IPS-18c (cell line): ENCODE data around the gene SPATS2.
"Not testable (repeated sequence)": the region's sequence is repeated elsewhere in the genome, so short reads cannot be mapped to it uniquely, and the experiment has no call there.

Experiments
- H3K4me3 ChIP-seq: 2 replicates; pipeline ENCODE4 v1.7.0; 2013; ENCODE audit warnings: low read depth, mild to moderate bottlenecking, low read length, moderate library complexity; ENCODE audit not compliant: insufficient read depth
- H3K9me3 ChIP-seq: one replicate; pipeline ENCODE4 v1.6.1; 2013; ENCODE audit warnings: mild to moderate bottlenecking, low read length, moderate library complexity; ENCODE audit not compliant: control insufficient read depth, insufficient read depth

Gene SPATS2

DNA sequence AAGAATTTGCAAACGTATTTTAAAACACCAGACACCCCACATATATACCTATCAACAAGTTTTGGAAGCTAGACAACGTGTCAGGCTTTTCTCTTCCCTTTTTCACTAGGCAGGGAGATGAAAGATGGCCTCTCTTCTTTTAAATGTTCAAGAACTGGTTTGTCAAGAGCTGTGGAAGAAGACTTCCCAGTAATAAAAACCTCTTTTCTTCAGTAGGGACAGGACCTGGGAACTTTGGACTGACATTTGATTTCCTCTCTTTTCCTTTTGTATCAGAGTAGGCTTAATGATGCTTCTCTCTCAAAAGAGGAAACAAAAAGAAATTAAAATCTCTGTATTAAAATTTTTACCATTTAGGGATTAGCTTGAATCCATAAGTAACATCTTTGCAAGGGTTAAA is 49.6 kb downstream of the SPATS2 start:
- H3K9me3 ChIP-seq = no peaks in the 10 kb centered on the region
- no peak overlapping the region for H3K4me3 ChIP-seq

DNA sequence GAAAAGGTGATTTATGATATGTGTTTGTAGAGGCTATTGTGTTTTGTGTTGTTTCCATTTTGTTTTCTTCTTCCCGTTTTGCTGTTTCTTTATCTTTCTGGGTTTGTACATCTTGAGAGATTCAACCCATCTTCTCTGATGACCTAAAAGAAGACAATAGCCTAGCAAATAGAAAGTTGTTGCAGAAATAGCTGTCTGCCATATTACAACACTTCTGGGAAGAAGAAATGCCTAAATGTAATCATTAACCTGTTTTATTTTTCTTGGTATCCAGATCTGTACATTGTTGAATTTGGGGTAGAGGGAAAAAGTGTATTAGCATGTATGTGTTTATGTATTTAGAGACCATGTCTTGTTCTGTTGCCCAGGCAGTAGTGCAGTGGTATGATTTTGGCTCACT is 50.3 kb downstream of the SPATS2 start:
- no peaks in the 10 kb centered on the region for H3K9me3 ChIP-seq
- no peak overlapping the region for H3K4me3 ChIP-seq

GRCh38 chr12:49420556-49420955 is 53.3 kb downstream of the SPATS2 start:
- no peak overlapping the region for H3K4me3 ChIP-seq
- H3K9me3 ChIP-seq = no peaks in the 10 kb centered on the region

DNA sequence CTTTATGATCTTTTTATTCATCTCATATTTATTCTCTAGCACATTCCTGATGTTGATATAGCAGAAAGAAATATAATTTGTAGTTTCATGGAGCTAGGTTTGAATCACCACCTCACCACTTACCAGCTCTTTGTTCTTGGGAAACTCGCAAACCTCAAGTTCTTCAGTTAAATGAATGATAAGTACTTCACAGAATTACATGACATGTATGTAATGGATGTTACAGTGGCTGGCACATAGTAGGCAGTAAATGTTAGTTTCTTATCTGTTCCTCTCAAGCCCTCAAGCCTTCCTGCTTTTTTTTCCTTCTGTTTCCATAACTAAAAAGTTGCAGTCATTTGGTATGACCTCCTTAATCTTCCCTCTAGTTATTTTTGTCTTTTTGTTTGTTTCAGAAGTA is 54.9 kb downstream of the SPATS2 start:
- Histone ChIP-seq H3K9me3 (no peaks in the 10 kb centered on the region), H3K4me3 (no peak overlapping the region)

DNA sequence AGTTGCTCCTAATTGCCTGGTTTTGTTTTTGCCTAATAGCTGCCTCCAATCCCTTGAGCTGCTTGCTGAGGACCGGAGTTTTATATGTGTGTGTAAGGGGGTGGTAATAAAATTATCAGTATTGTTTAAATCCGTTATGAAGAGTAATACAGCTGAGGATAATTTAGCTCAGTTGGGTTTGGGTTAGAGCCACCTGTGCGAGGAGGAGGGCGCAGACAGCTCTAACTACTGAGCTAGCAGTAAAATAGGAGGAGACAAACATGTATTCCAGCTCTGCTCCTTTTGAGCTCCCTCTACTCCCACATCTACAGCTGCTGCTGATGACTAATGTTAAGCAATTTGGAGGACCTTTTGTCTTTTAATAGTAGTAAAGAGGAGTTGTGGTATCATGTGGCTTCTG is 61.5 kb downstream of the SPATS2 start:
- H3K4me3 ChIP-seq = no peak overlapping the region
- H3K9me3 ChIP-seq = peaks cover 3% of the 10 kb centered on the region

- Histone ChIP-seq H3K4me3 (no peak overlapping the region), H3K9me3 (peaks cover 3% of the 10 kb centered on the region)
Measured at GRCh38 chr12:49432616-49433015, 65.4 kb downstream of the SPATS2 start.

- not testable (repeated sequence) for H3K4me3 ChIP-seq, H3K9me3 ChIP-seq
Measured at GRCh38 chr12:49436799-49437198, 69.5 kb downstream of the SPATS2 start.

DNA sequence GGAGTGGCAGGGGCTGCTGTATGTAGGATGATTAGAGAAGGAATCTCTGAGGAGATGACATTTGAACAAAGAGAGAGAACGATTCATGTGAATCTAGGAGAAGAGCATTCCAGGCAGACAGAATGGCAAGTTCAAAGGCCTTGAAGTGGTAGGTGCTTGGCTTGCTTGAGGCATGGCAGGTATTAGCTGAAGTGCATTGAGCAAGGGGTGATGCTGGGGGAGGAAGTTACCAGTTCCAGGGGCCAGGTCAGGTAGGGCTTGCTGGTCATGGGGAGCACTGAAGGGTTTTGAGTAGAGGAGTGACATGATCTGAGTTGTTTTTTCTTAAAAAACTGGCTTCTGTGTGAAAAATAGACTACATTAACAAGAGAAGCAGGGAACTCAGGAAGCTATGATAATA is 71.8 kb downstream of the SPATS2 start:
- no peak overlapping the region for H3K4me3 ChIP-seq
- H3K9me3 ChIP-seq = no peaks in the 10 kb centered on the region

DNA sequence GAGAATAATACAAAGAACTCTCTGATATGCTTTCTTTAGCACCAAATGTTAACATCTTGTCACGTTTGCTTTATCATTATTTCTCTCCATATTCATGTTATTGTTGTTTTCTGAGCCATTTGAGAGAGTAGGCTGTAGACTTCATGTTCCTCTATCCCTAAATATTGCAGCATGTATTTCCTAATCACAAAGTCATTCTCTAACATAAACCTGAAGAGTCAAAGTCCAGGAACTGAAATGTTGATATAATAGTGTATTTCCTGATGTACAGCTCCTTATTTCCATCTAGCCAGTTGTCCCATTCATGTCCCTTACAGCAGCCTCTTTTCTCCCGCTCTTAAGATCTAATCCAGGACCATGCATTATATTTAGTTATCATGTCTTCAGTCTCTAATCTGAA is 72.8 kb downstream of the SPATS2 start:
- H3K4me3 ChIP-seq = no peak overlapping the region
- no peaks in the 10 kb centered on the region for H3K9me3 ChIP-seq

DNA sequence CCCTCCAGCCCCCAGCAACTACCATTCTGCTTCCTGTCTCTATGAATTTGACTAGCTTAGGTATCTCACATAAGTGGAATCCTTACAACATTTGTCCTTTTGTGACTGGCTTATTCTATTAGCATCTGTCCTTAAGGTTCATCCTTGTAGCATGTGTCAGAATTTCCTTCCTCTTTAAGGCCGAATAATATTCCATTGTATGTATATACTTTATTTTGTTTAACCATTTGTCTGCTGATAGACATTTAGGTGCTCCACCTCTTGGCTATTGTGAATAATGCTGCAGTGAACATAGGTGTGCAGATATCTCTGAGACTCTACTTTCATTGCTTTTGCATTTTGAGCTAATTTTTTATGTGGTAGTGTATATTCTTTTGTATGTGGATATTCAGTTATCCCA is 75.7 kb downstream of the SPATS2 start:
- no peak overlapping the region for H3K4me3 ChIP-seq
- H3K9me3 ChIP-seq = no peaks in the 10 kb centered on the region

DNA sequence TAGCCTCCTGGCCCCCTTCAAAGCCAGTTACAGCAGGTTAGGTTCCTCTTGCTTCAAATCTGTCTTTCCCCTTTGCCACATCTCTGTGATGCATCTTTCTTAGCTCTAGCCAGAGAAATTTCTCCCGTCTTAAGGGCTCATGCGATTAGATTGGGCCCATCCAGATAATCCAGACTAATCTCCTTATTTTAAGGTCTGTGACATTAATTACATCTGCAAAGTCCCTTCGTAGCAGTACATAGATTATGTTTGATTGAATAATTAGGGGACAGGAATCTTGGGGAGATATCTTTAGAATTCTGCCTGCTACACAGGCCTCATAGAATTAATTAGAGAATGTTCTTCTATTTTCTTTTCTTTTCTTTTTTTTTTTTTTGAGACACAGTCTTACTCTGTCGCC is 79.3 kb downstream of the SPATS2 start:
- Histone ChIP-seq H3K9me3 (no peaks in the 10 kb centered on the region), H3K4me3 (no peak overlapping the region)

DNA sequence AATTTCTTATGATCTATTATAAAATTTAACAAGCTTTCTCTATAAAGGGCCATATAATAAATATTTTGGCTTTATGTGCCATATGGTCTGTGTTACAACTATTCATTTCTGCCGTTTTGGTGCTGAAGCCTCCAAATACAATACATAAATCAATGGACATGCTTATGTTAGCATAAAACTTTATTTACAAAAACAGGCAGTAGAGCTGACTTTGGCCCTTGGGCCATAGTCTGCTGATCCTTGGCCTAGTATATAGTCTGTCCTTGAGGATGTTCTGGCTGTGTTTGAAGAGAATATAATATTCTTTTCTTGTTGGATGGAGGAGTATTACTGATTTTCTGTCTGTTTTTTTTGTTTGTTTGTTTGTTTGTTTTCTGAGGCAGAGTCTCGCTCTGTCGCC is 81.6 kb downstream of the SPATS2 start:
- H3K9me3 ChIP-seq = no peaks in the 10 kb centered on the region
- no peak overlapping the region for H3K4me3 ChIP-seq

- Histone ChIP-seq H3K9me3 (no peaks in the 10 kb centered on the region), H3K4me3 (no peak overlapping the region)
Measured at GRCh38 chr12:49451468-49452259, 84.4 kb downstream of the SPATS2 start.

DNA sequence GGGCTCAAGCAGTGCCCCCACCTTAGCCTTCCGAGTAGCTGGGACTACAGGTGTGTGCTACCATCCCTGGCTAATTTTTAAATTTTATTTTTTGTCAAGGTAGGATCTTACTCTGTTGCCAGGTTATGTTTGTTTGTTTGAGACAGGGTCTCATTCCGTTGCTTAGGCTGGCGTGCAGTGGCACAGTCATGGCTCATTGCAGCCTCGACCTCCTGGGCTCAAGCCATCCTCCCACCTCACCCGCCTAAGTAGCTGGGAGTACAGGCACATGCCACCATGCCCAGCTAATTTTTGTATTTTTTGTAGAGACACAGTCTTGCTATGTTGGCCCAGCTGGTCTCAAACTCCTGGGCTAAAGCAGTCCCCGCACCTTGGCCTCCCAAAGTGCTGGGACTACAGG is 88.2 kb downstream of the SPATS2 start:
- H3K9me3 ChIP-seq = no peaks in the 10 kb centered on the region
- H3K4me3 ChIP-seq = no peak overlapping the region

GRCh38 chr12:49456131-49456679 is 88.9 kb downstream of the SPATS2 start:
- Histone ChIP-seq H3K4me3 (no peak overlapping the region), H3K9me3 (no peaks in the 10 kb centered on the region)

DNA sequence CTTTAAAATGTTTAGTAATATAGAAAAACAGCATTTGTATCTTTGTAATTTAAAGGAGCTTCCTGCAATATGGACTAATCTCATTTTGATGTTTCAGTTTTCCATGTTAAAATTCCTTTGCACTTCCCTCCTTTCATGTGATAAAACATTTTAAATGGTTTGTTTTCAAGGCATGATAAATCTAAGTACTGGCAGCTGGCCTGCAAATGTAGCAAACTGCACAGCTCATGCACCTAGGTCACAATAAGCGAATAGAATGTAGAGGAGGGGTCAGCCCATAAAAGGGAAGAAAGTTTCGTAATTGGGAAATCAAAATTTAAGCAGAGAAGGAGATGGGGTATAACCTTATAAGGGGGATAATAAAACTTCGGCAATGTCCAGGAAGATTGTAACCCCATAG is 91.6 kb downstream of the SPATS2 start:
- no peak overlapping the region for H3K4me3 ChIP-seq
- H3K9me3 ChIP-seq = no peaks in the 10 kb centered on the region

DNA sequence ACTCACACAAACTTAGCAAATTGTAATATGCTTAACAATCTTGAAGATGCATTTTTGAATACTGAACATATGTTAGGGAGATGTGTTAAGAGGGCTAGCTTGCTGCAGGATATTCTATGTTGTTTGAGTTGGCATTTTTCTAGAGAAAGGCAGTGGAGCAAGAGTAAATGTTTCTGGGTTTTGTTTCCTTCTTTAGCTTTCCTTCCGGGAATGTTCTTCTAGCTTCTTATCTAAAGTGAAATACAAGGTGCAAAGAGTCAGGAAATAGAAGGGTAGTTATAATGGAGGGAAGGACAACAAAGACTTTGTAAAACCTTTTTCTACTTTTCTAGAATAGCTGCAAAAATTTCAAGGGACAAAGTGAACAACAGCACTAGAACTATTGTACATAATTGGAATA is 94.0 kb downstream of the SPATS2 start:
- Histone ChIP-seq H3K9me3 (no peaks in the 10 kb centered on the region), H3K4me3 (no peak overlapping the region)

DNA sequence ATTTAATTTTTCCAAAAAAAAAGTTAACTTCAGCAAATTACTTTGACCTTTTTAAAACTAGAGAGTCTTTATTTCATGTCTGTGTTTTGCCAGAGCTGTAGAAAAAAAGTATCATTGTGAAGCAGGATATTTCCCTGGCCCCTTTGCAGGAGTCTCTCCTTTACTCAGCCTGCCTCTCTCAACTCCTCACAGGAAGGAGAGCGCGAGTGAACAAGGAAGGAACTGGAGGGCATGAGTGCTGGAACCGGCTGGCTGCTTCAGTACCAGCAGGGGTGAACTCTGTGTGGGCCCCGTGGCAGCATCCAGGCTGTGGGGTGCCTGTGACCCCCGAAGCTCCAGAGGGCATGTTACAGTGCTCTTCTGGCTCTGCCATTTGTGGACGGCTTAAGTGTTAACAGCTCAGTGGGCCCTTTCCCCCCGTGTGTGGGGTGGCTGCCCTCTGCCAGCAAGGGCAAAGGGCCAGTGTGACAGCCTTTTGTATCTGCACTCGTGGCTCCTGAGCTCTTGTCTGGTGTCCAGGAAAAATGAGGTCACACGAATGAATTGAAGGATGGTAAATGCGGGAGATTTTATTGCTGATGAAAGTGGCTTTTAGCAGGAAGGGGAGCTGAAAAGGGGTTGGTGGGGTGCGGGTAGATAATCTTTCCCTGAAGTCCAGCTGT is 95.0 kb downstream of the SPATS2 start:
- Histone ChIP-seq H3K9me3 (no peaks in the 10 kb centered on the region), H3K4me3 (no peak overlapping the region)
